ENCODE measurements around the gene ZNF3.
"Not testable (repeated sequence)": the region's sequence is repeated elsewhere in the genome, so short reads cannot be mapped to it uniquely, and the experiment has no call there.

ZNF3 gene

GRCh38 chr7:100081535-100082102 lies at the start of gene ZNF3:
Gene ZNF3, minus strand, starts transcription at chr7:100081723. Its CDS starts 4,366 bp downstream, at chr7:100077357.
- DNase-seq (ENCODE audit: low read depth in 2 of 2) = peak; percentile 96 to 98

DNA sequence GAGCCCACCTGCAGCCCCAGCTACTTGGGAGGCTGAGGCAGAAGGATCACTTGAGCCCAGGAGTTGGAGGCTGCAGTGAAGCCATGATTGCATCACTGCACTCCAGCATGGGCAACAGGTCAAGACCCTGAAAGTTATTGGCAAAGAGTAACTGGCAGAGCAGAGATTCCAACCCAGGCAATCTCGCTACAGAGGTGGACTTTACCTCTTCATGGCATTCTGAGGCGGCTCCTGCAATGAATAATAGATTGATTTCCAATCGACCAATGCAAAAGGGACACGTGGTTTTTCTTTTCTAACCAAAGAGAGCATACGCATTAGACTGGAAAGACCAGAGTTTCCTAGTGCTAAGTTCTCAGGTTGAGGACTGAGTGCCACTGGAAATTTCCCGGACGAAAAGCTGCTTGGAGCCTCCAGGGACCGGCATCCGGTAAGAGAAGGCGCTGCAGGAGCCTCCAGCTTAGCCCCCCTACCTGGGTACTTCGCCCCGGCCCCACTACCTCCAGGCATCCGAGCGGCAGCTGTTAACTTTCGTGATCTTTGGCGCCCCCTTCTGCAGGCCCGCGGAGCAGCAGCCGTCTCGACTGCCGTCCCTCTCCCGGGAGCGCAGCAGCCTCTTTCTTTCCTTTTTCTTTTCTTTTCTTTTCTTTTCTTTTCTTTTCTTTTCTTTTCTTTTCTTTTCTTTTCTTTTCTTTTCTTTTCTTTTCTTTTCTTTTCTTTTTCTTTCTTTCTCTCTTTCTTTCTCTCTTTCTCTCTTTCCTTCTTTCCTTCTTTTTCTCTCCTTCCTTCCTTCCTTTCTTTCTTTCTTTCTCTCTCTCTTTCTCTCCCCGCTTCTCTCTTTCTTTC lies 49.3 kb upstream of the ZNF3 start:
- DNase-seq (ENCODE audit: low read depth in 2 of 2) = peak; percentile 66 to 67

DNA sequence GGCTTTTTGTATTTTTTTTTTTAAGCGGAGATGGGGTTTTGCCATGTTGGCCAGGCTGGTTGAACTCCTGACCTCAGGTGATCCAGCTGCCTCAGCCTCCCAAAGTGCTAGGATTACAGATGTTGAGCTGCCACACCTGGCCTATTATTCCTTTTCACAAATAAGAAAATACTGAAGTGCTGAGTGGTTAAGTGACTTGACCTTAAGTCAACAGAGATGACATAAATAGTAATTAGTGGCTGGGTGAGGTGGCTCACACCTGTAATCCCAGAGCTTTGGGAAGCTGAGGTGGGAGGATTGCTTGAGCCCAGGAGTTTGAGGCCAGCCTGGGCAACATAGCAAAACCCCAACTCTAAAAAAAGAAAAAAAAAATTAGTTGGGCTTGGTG lies 48.7 kb upstream of the ZNF3 start:
- not testable (repeated sequence) for DNase-seq (ENCODE audit: low read depth in 2 of 2)

- DNase-seq (ENCODE audit: low read depth in 2 of 2) = no peak
Observed at GRCh38 chr7:100128637-100128963, 47.1 kb upstream of the ZNF3 start.

DNA sequence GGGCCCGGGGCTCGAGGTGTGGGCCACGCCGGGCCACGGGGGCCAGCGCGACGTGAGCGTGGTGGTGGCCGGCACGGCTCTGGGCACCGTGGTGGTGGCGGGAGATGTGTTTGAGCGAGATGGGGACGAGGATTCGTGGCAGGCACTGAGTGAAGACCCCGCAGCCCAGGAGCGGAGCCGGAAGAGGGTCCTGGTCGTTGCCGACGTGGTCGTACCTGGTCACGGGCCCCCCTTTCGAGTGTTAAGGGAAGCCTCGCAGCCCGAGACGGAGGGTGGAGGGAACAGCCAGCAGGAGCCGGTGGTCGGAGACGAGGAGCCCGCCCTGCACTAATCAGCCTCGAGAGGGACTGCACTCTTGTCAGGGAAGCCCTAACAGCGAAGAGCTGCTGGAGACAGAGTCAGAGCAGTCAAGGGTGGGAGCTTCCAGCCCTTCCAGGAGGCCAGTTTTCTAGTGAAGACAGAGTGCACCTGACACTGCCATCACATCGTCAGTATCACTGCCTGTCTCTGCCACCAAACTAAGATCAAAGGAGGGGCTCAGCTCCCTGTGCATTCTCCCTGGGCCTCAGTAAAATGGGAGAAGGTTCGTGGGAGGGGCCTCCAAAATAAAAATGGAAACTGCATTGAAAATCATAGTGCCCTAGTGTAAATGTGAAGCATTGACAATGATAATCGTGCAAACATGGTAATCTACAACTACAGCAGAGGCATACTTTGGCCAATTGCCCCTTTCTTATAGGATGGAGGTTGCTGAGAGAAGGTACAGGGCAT lies 46.5 kb upstream of the ZNF3 start:
- DNase-seq (ENCODE audit: low read depth in 2 of 2) = no peak

DNA sequence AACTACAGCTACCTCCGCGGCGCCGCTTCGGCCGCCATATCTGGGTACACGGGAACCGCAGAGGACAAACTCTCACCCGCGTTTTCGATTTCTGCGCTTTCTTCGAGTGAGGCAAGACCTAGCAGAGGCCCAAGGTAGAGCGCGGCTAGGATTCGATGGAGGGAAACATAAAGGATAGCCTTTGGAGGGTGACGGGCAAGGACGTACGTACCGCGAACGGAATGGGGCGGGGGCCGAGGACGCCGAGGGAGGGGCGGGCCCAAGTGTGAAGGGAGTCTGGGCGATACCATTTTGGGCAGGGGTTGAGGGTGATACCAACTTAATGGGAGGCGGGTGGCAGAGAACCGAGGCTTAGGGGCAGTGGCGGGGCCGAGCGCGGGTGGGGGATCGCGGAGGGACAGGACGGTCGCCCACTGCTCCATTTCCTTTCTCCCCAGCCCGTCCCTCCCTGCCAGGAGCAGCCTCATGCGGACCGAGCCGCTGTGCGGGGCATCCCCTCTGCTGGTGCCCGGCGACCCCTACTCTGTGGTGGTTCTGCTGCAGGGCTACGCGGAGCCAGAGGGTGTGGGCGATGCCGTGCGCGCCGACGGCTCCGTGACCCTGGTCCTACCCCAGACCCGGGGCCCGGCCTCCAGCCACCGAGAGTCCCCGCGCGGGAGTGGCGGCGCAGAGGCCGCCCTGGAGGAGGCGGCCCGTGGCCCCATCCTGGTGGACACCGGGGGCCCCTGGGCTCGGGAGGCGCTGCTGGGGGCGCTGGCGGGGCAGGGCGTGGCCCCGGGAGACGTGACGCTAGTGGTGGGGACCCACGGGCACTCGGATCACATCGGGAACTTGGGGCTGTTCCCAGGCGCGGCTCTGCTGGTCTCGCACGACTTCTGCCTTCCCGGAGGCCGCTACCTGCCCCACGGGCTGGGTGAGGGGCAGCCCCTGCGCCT lies 45.7 kb upstream of the ZNF3 start, which contains the start of gene MBLAC1:
Gene MBLAC1, plus strand, starts transcription at position 37 of the 935 bp plus-strand sequence. Its CDS starts 429 bp downstream, at position 466.
- peak; percentile 79 to 81 for DNase-seq (ENCODE audit: low read depth in 2 of 2)

GRCh38 chr7:100126239-100126930 lies 44.9 kb upstream of the ZNF3 start:
- no peak for DNase-seq (ENCODE audit: low read depth in 2 of 2)

DNA sequence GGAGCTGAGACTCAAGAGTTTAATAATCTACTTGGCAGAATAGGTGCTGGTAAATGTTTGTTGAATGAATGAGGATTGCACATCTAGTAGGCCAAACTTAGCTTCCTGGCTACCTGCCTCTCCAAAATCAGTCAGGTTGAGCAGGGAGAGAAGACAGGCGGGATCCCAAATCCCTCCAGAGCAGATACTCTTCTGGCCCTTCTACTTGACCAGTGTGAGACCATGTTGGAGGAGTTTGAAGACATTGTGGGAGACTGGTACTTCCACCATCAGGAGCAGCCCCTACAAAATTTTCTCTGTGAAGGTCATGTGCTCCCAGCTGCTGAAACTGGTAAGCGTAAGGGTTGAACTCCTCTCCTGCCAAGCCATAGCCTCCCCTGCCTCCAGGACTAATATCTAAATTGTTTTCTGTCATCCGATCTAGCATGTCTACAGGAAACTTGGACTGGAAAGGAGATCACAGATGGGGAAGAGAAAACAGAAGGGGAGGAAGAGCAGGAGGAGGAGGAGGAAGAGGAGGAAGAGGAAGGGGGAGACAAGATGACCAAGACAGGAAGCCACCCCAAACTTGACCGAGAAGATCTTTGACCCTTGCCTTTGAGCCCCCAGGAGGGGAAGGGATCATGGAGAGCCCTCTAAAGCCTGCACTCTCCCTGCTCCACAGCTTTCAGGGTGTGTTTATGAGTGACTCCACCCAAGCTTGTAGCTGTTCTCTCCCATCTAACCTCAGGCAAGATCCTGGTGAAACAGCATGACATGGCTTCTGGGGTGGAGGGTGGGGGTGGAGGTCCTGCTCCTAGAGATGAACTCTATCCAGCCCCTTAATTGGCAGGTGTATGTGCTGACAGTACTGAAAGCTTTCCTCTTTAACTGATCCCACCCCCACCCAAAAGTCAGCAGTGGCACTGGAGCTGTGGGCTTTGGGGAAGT lies 43.0 kb upstream of the ZNF3 start:
- no peak for DNase-seq (ENCODE audit: low read depth in 2 of 2)

GRCh38 chr7:100122568-100122967 lies 41.0 kb upstream of the ZNF3 start:
- DNase-seq (ENCODE audit: low read depth in 2 of 2) = no peak

DNA sequence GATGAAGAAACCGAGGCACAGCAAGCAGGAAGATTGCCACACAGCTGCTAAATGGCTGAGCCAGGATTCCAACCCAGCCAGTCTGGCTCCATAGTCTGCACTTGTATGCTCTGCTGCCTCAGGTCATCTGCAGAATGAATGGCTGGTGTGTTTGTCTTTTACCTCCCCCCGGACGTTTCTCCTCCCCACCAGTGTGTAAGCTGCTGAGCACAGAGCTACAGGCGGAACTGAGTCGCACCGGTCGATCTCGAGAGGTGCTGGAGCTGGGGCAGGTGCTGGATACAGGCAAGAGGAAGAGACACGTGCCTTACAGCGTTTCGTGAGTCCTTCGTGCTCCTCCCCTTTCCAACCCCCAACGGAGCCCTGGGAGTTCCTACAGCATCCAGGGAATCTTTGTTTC lies 40.5 kb upstream of the ZNF3 start:
- DNase-seq (ENCODE audit: low read depth in 2 of 2) = no peak

- no peak for DNase-seq (ENCODE audit: low read depth in 2 of 2)
Observed at GRCh38 chr7:100120733-100121036, 39.2 kb upstream of the ZNF3 start.

GRCh38 chr7:100119970-100120732 lies 38.6 kb upstream of the ZNF3 start:
- peak; percentile 34 to 49 for DNase-seq (ENCODE audit: low read depth in 2 of 2)

DNA sequence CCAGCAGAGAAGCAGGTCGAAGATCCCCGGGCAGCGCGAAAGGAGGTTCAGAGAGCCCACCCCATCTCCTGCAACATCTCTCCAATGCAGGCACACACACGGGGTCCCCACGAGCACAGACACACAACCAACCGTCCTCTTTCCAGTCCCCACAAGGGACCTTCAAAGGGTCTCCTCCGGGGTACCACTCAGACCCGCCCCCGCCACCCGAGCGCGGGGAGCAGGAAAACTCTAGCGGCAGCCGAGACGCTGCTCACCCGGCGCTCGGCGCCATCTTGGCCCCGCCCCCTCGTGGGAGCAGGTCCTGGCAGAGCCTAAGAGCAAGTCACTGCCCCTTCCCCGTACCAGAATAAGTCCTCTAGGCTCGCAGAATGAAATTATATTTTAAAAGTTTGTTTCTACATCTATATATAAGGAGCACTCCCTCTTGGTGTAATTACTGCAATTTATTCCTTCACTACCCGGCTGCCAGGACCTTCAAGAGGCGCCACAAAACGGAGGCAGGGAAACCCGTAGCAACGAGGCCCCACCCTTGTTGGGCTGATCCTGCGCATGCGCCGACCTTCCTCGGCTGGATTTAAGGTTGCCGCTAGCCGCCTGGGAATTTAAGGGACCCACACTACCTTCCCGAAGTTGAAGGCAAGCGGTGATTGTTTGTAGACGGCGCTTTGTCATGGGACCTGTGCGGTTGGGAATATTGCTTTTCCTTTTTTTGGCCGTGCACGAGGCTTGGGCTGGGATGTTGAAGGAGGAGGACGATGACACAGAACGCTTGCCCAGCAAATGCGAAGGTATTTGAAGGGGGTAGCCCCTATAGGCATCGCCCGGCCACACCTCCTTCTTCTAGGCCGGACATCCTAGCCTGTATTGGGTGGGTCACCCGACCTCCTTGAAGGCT lies 37.8 kb upstream of the ZNF3 start, which contains the start of the genes CNPY4 and TAF6:
Gene CNPY4, plus strand, starts transcription at position 563 of the 898 bp plus-strand sequence. Its CDS starts 111 bp downstream, at position 674.
Gene TAF6, minus strand, starts transcription at position 287 of the 898 bp plus-strand sequence. CDS start 5,149 bp downstream, outside the sequence.
- DNase-seq (ENCODE audit: low read depth in 2 of 2) = peak; percentile 86 to 91

- no peak for DNase-seq (ENCODE audit: low read depth in 2 of 2)
Observed at GRCh38 chr7:100118388-100119071, 37.0 kb upstream of the ZNF3 start.

- DNase-seq (ENCODE audit: low read depth in 2 of 2) = no peak
Observed at GRCh38 chr7:100115026-100115425, 33.5 kb upstream of the ZNF3 start.

DNA sequence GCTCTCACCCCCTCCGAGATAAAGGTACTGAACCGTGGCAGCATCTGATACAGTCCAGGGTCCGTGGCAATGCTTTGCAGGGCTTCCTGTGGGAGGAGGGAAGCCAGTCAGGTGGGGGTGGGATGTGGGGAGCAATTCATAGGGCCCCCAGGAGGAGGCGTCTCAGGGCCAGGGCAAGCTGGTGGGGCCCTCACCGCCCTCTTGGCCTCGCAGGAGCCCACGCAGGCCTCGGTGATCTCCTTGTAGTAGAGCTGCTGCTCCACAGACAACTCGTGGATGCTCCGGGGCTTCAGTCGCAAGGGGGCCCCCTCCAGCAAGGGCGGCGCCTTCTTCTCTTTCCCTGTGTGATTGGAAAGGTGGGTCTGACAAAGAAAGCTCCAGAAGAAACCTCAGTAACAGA lies 30.4 kb upstream of the ZNF3 start:
- no peak for DNase-seq (ENCODE audit: low read depth in 2 of 2)

DNA sequence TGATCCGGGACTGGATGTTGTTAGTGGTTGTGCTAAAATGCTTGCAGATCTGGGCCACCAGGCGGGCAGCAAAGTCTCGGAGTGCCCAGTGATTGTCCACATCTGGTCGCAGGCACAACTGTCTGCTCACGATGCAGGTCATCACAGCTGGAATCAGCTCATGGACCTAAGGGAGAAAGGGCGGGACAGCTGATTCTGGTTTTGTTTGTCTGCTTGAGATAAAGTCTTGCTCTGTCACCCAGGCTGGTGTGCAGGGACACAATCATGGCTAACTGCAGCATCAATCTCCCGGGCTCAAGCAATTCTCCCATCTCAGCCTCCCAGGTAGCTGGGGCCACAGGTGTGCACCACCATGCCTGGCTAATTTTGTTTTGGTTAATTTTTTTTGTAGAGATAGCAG lies 29.6 kb upstream of the ZNF3 start:
- no peak for DNase-seq (ENCODE audit: low read depth in 2 of 2)

Data from stimulated activated CD8-positive, alpha-beta memory T cell treated with anti-CD3 and anti-CD28 coated beads, Interleukin-15, amount 100 ng/mL, for 48 hours (primary cell).